Measurements from ENCODE around the gene DOCK2. TPM values are rescaled to one million over a fixed set of nuclear protein-coding genes. Genes with fewer than 3 reads are reported as not detected.

Gene DOCK2
- total RNA-seq, 1 experiment from 2014 or later: 1.4 TPM

DNA sequence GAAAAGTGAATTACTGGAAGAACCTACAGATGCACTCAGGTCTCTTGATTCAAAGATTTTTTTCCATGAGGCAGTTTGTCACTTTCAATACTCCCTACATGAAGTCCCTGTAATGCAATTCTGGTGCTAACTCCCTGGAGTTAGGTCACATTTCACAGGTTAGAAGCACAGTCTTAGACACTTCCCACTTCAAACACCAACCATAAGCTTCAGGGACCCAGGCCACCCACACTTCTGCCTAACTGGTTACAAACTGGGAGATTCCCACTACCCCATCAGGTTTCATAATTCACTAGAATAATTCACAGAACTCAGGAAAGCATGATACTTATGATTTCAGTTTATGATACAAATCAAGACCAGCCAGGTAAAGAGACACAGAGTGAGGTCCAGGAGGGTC, 439.7 kb downstream of the DOCK2 start:
- TF ChIP-seq, protein P1, sequence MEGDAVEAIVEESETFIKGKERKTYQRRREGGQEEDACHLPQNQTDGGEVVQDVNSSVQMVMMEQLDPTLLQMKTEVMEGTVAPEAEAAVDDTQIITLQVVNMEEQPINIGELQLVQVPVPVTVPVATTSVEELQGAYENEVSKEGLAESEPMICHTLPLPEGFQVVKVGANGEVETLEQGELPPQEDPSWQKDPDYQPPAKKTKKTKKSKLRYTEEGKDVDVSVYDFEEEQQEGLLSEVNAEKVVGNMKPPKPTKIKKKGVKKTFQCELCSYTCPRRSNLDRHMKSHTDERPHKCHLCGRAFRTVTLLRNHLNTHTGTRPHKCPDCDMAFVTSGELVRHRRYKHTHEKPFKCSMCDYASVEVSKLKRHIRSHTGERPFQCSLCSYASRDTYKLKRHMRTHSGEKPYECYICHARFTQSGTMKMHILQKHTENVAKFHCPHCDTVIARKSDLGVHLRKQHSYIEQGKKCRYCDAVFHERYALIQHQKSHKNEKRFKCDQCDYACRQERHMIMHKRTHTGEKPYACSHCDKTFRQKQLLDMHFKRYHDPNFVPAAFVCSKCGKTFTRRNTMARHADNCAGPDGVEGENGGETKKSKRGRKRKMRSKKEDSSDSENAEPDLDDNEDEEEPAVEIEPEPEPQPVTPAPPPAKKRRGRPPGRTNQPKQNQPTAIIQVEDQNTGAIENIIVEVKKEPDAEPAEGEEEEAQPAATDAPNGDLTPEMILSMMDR (IDR thresholded peaks at IDR 0.05): no peak
- no peak for TF ChIP-seq POLR2AphosphoS5 (IDR thresholded peaks at IDR 0.05; ENCODE audit: low read depth, low read length)
- TF ChIP-seq TCF7L2 (IDR thresholded peaks at IDR 0.05; ENCODE audit: low read depth, low read length): no peak
- BruUV-seq (replicated peaks): no TSS peak
- Histone ChIP-seq H3K4me1 (ENCODE audit: control insufficient read depth, insufficient read depth, low read length) (no peaks in the 10 kb centered on the region), H3K27me3 (ENCODE audit: control insufficient read depth, insufficient read depth, low read length) (no peaks in the 10 kb centered on the region; the same call in 1 of the 2 replicates), H3K9me3 (ENCODE audit: control insufficient read depth, insufficient read depth, low read depth, low read length) (no peaks in the 10 kb centered on the region), H3K36me3 (ENCODE audit: control insufficient read depth, insufficient read depth, low read length) (no peaks in the 10 kb centered on the region), H3K27ac (ENCODE audit: low read length) (no peak overlapping the region), H3K4me3 (ENCODE audit: low read depth in 2 of 2, low read length in 2 of 2) (no peak overlapping the region)
- intact Hi-C loops (cut with micrococcal nuclease; ENCODE audit: unreplicated experiment) (no loop called here), in situ Hi-C loops (cut with HindIII; ENCODE audit: low pct_unique_long_range_greater_than_20kb, low sequenced_read_pairs) (no loop called here)
- DNase-seq (ENCODE audit: low read depth, low spot score): no peak
- no peak for ATAC-seq
- ChIA-PET CTCF (no interaction called here), POLR2A (no interaction called here)

- Histone ChIP-seq H3K4me3 (ENCODE audit: low read depth in 2 of 2, low read length in 2 of 2) (no peak overlapping the region), H3K27me3 (ENCODE audit: control insufficient read depth, insufficient read depth, low read length) (no peaks in the 10 kb centered on the region; the same call in 1 of the 2 replicates), H3K36me3 (ENCODE audit: control insufficient read depth, insufficient read depth, low read length) (no peaks in the 10 kb centered on the region), H3K27ac (ENCODE audit: low read length) (no peak overlapping the region), H3K9me3 (ENCODE audit: control insufficient read depth, insufficient read depth, low read depth, low read length) (no peaks in the 10 kb centered on the region), H3K4me1 (ENCODE audit: control insufficient read depth, insufficient read depth, low read length) (no peaks in the 10 kb centered on the region)
- no TSS peak for BruUV-seq (replicated peaks)
- ATAC-seq (no peak), DNase-seq (ENCODE audit: low read depth, low spot score) (no peak)
- in situ Hi-C loops (cut with HindIII; ENCODE audit: low pct_unique_long_range_greater_than_20kb, low sequenced_read_pairs): no loop called here
- no peak for TF ChIP-seq REST (IDR thresholded peaks at IDR 0.05; ENCODE audit: insufficient read depth in 1 of 2, low read depth in 2 of 2, low read length in 1 of 2)
- ChIA-PET CTCF (interaction anchor here (0.6 kb wide), 1 partner anchor 139 kb away, joined by 3 read pairs; no protein-coding TSS in a partner anchor), POLR2A (interaction anchor here (0.6 kb wide), 1 partner anchor 13 kb away, joined by 8 read pairs; no protein-coding TSS in a partner anchor)
- intact Hi-C loops (cut with micrococcal nuclease; ENCODE audit: unreplicated experiment): no loop called here
These were observed 440.5 kb downstream of the DOCK2 start for GRCh38 chr5:170077526-170077925.

DNA sequence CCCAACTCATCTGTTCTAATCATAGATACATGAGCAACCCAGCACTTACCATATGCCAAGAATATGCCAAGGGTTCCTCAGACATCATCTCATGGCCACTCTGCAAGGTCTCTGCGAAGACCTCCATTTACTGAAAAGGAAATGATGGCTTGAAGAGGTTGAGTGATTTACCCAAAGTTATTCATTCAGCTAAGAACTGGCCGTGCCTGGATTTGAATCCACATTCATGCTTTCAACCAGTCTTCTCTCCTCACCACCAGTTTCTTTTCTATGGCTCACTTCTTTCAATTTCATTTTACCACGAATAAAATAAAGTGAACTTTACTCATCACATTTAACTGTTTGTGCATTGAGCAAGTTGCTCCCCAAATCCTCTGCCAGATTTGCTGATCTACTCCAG, 441.4 kb downstream of the DOCK2 start:
- DNase-seq (ENCODE audit: low read depth, low spot score) (no peak), ATAC-seq (no peak)
- ChIA-PET POLR2A (no interaction called here), CTCF (no interaction called here)
- TF ChIP-seq TCF7L2 (IDR thresholded peaks at IDR 0.05; ENCODE audit: low read depth, low read length) (no peak), REST (IDR thresholded peaks at IDR 0.05; ENCODE audit: insufficient read depth in 1 of 2, low read depth in 2 of 2, low read length in 1 of 2) (no peak), POLR2AphosphoS5 (IDR thresholded peaks at IDR 0.05; ENCODE audit: low read depth, low read length) (no peak), SIN3A (IDR thresholded peaks at IDR 0.05; ENCODE audit: borderline replicate concordance, insufficient read depth, low read depth, low read length) (no peak)
- TF ChIP-seq, protein P1 (IDR thresholded peaks at IDR 0.05): no peak
- H3K9me3 ChIP-seq (ENCODE audit: control insufficient read depth, insufficient read depth, low read depth, low read length): no peaks in the 10 kb centered on the region
- H3K36me3 ChIP-seq (ENCODE audit: control insufficient read depth, insufficient read depth, low read length): no peaks in the 10 kb centered on the region
- H3K4me3 ChIP-seq (ENCODE audit: low read depth in 2 of 2, low read length in 2 of 2): no peak overlapping the region
- in situ Hi-C loops (cut with HindIII; ENCODE audit: low pct_unique_long_range_greater_than_20kb, low sequenced_read_pairs): no loop called here
- no peaks in the 10 kb centered on the region; the same call in 1 of the 2 replicates for H3K27me3 ChIP-seq (ENCODE audit: control insufficient read depth, insufficient read depth, low read length)
- H3K27ac ChIP-seq (ENCODE audit: low read length): no peak overlapping the region
- no peaks in the 10 kb centered on the region for H3K4me1 ChIP-seq (ENCODE audit: control insufficient read depth, insufficient read depth, low read length)
- intact Hi-C loops (cut with micrococcal nuclease; ENCODE audit: unreplicated experiment): no loop called here
- BruUV-seq (replicated peaks): no TSS peak
